ENCODE data around the gene ALAS1.

DNA sequence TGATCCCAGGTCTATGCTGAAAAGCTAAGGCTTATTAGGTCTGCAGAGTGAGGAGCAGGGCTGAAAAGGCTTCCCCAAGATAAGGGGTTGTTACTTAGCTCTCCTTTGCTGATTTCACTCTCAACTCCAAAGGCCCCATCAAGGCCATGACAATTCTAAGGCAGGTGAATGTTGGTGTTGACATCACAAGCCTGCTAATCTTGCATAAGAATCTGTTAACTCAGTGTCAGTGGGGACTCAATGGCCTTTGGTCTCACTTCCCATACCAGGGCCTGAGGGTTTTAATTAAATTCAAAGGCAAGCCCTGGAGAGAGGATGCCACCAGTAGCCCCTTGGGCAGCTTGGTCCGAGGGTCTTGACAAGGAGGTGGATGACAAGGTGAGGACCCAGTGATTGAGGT, 9.4 kb upstream of the ALAS1 start:
- TF ChIP-seq REST (IDR thresholded peaks at IDR 0.05; ENCODE audit: borderline replicate concordance) (no peak), REST (CRISPR knock-in tag; IDR thresholded peaks at IDR 0.05; ENCODE audit: low read depth) (no peak), CTCF (IDR thresholded peaks at IDR 0.05 in 2 of 3, conservative IDR thresholded peaks at IDR 0.05 in 1 of 3; ENCODE audit: insufficient read depth in 2 of 3, low read depth in 1 of 3, low read length in 3 of 3) (no peak), SPI1 (IDR thresholded peaks at IDR 0.05; ENCODE audit: borderline replicate concordance, low read depth, low read length) (no peak), ZNF121 (CRISPR knock-in tag; conservative IDR thresholded peaks at IDR 0.05) (no peak), YY1 (IDR thresholded peaks at IDR 0.05; ENCODE audit: borderline replicate concordance in 1 of 3, control insufficient read depth in 1 of 3, extremely low read depth in 1 of 3, insufficient read depth in 3 of 3, insufficient read length in 1 of 3, insufficient replicate concordance in 2 of 3, low read depth in 1 of 3, low read length in 2 of 3) (no peak), MYC (IDR thresholded peaks at IDR 0.05; ENCODE audit: low read depth, low read length) (no peak), MYC (CRISPR knock-in tag; IDR thresholded peaks at IDR 0.05; ENCODE audit: borderline replicate concordance, low read depth) (no peak)
- TF ChIP-seq, protein P1, sequence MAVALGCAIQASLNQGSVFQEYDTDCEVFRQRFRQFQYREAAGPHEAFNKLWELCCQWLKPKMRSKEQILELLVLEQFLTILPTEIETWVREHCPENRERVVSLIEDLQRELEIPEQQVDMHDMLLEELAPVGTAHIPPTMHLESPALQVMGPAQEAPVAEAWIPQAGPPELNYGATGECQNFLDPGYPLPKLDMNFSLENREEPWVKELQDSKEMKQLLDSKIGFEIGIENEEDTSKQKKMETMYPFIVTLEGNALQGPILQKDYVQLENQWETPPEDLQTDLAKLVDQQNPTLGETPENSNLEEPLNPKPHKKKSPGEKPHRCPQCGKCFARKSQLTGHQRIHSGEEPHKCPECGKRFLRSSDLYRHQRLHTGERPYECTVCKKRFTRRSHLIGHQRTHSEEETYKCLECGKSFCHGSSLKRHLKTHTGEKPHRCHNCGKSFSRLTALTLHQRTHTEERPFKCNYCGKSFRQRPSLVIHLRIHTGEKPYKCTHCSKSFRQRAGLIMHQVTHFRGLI (CRISPR knock-in tag; IDR thresholded peaks at IDR 0.05), result no peak

Data from K562 (cell line).